K562 (cell line): ENCODE data around the gene CSF2. TPM values are rescaled to one million over a fixed set of nuclear protein-coding genes. Genes with fewer than 3 reads are reported as not detected.

Experiments used
- BRD9 ChIP-seq: fragments of 450-650 bp; IDR thresholded peaks from 2 replicates; pipeline ENCODE4 v1.6.1; 2018; ENCODE audit warnings: low read depth; ENCODE audit not compliant: partially characterized antibody
- CBX2 ChIP-seq: fragments of 200-600 bp; sonication (generic); IDR thresholded peaks from one replicate; pipeline ENCODE4 v1.6.1; 2012; ENCODE audit warnings: mild to moderate bottlenecking, low read length, inconsistent platforms; ENCODE audit not compliant: insufficient read depth, poor library complexity, severe bottlenecking
- ELF2 ChIP-seq: fragments of 250-450 bp; sonication (Bioruptor Pico); IDR thresholded peaks from 2 replicates; pipeline ENCODE4 v1.5.0; 2021; ENCODE audit warnings: mild to moderate bottlenecking
- KDM1A ChIP-seq, 2 experiments: fragments of 450-650 bp; IDR thresholded peaks; 2 replicates each; pipeline ENCODE4 v1.6.1; 2016; ENCODE audit warnings: mild to moderate bottlenecking in 2 of 2
- KDM5B ChIP-seq: fragments of 200-600 bp; sonication (generic); IDR thresholded peaks from 2 replicates; pipeline ENCODE4 v1.6.1; 2012; ENCODE audit warnings: low read depth, mild to moderate bottlenecking, moderate library complexity, low read length, control low read depth, inconsistent platforms; ENCODE audit not compliant: insufficient replicate concordance
- NCOA2 ChIP-seq, 2 experiments: fragments of 450-650 bp; IDR thresholded peaks; 2 replicates each; pipeline ENCODE4 v1.6.1; 2018; ENCODE audit warnings: mild to moderate bottlenecking in 2 of 2, moderate library complexity in 1 of 2; ENCODE audit not compliant: partially characterized antibody in 2 of 2
- NFIX ChIP-seq: fragments of 250-450 bp; sonication (Bioruptor Pico); IDR thresholded peaks from 2 replicates; pipeline ENCODE4 v1.4.0; 2020; ENCODE audit warnings: low read depth, mild to moderate bottlenecking, moderate library complexity
- NFXL1 ChIP-seq: fragments of 450-650 bp; formaldehyde crosslinking; IDR thresholded peaks from 2 replicates; pipeline ENCODE4 v1.4.0; 2021; ENCODE audit warnings: mild to moderate bottlenecking
- POLR2AphosphoS2 ChIP-seq: IDR thresholded peaks from 2 replicates; pipeline ENCODE4 v1.6.1; 2012; ENCODE audit warnings: low read length, improper control_type of control experiment
- PRPF4 ChIP-seq: fragments of 200-400 bp; formaldehyde crosslinking; IDR thresholded peaks from one replicate; pipeline ENCODE4 v1.6.1; 2017; ENCODE audit warnings: low read length, low read depth, mild to moderate bottlenecking; ENCODE audit not compliant: insufficient read depth, poor library complexity, severe bottlenecking
- PYGO2 ChIP-seq: fragments of 450-650 bp; IDR thresholded peaks from 2 replicates; pipeline ENCODE4 v1.6.1; 2016; ENCODE audit warnings: mild to moderate bottlenecking, missing genetic modification characterization, moderate library complexity, missing compliant biosample characterization
- RB1 ChIP-seq: fragments of 450-650 bp; IDR thresholded peaks from 2 replicates; pipeline ENCODE4 v1.6.1; 2017; ENCODE audit warnings: low read depth, mild to moderate bottlenecking
- RBBP5 ChIP-seq: fragments of 200-600 bp; sonication (generic); IDR thresholded peaks from 2 replicates; pipeline ENCODE4 v1.6.1; 2012; ENCODE audit warnings: borderline replicate concordance, mild to moderate bottlenecking, low read length, control low read depth, inconsistent platforms; ENCODE audit not compliant: insufficient read depth, poor library complexity, severe bottlenecking
- RBM34 ChIP-seq: fragments of 200-400 bp; formaldehyde crosslinking; IDR thresholded peaks from 2 replicates; pipeline ENCODE4 v1.6.1; 2018; ENCODE audit warnings: low read length, borderline replicate concordance; ENCODE audit not compliant: insufficient read depth
- SIN3B ChIP-seq: fragments of 450-650 bp; IDR thresholded peaks from 2 replicates; pipeline ENCODE4 v1.6.1; 2017; ENCODE audit warnings: low read depth, mild to moderate bottlenecking, moderate library complexity
- SMAD4 ChIP-seq: fragments of 250-450 bp; sonication (Bioruptor Pico); conservative IDR thresholded peaks from 2 replicates; pipeline ENCODE4 v1.8.0; 2021; ENCODE audit warnings: inconsistent platforms, mild to moderate bottlenecking, moderate library complexity
- SRSF3 ChIP-seq: fragments of 200-400 bp; formaldehyde crosslinking; IDR thresholded peaks from 2 replicates; pipeline ENCODE4 v1.6.1; 2016; ENCODE audit warnings: mild to moderate bottlenecking, low read length, moderate library complexity; ENCODE audit not compliant: insufficient read depth
- STAG1 ChIP-seq: sonication (generic); formaldehyde crosslinking; IDR thresholded peaks from 2 replicates; pipeline ENCODE4 v1.5.0; 2020; ENCODE audit warnings: missing genetic modification reagents, borderline replicate concordance
- XRCC5 ChIP-seq: fragments of 200-400 bp; formaldehyde crosslinking; IDR thresholded peaks from 2 replicates; pipeline ENCODE4 v1.6.1; 2017; ENCODE audit warnings: low read depth, mild to moderate bottlenecking, low read length
- ZNF146 ChIP-seq: IDR thresholded peaks from one replicate; pipeline ENCODE4 v1.6.1; 2018; ENCODE audit warnings: missing compliant biosample characterization; ENCODE audit not compliant: unreplicated experiment
- ZNF165 ChIP-seq: fragments of 250-450 bp; sonication (Bioruptor Pico); IDR thresholded peaks from 2 replicates; pipeline ENCODE4 v1.4.0; 2020; ENCODE audit warnings: borderline replicate concordance
- ZNF316 ChIP-seq: fragments of 450-650 bp; IDR thresholded peaks from 2 replicates; pipeline ENCODE4 v1.6.1; 2016
- polyA plus RNA-seq, 8 experiments: library from polyadenylated mRNA; depleted of rRNA in 4 of 8; stranded (reverse) in 5 of 8; unstranded in 3 of 8; fragments of >200 nt; fragmentation: Nextera tagmentation in 2 of 8; fragmentation: Illumina TruSeq in 1 of 8; extraction: Ambion mirVana in 2 of 8; extraction: Trizol in 1 of 8; gene quantifications; 2 replicates each; pipeline versions ENCODE4 v1.2.1 to v1.2.3, GENCODE V29; 2011 to 2014; ENCODE audit warnings: inconsistent platforms in 1 of 8, missing spikeins in 1 of 8
- total RNA-seq, 7 experiments: library from RNA; depleted of rRNA in 6 of 7; stranded (reverse); fragments of >200 nt in 6 of 7; fragmentation: Illumina TruSeq in 2 of 7; extraction: Trizol in 2 of 7; gene quantifications; 2 replicates each; pipeline versions ENCODE4 v1.2.1 to v1.2.3, GENCODE V29; 2011 to 2021; ENCODE audit warnings: low replicate concordance in 1 of 7
- TF ChIP-seq, protein P1 (sequence below): sonication (generic); formaldehyde crosslinking; IDR thresholded peaks from 2 replicates; pipeline ENCODE4 v1.9.0; 2022; ENCODE audit warnings: mild to moderate bottlenecking, missing genetic modification reagents
- TF ChIP-seq, protein P2 (sequence below), 2 experiments: fragments of 450-650 bp; IDR thresholded peaks; 2 replicates each; pipeline ENCODE4 v1.6.1; 2016

CSF2 gene
- total and polyA plus RNA-seq, 9 of the 15 experiments (the other 6 are each of a cell fraction or from before 2014, with no cell fraction given), result 0.25 to 0.29 TPM; not detected in 7

GRCh38 chr5:132074772-132075718 is 1.5 kb downstream of the CSF2 start (continued):
- TF ChIP-seq SMAD4 (CRISPR knock-in tag), result 0 out of 2 replicates have a peak, but pooled peaks have one; percentile 39
- TF ChIP-seq ZNF146 (CRISPR knock-in tag), result no peak
- TF ChIP-seq BRD9, result no peak
- no peak for TF ChIP-seq SRSF3
- TF ChIP-seq NFXL1 (CRISPR knock-in tag), result no peak
- no peak for TF ChIP-seq ZNF316
- no peak for TF ChIP-seq STAG1 (CRISPR knock-in tag)
- no peak for TF ChIP-seq RB1
- TF ChIP-seq, protein P1, sequence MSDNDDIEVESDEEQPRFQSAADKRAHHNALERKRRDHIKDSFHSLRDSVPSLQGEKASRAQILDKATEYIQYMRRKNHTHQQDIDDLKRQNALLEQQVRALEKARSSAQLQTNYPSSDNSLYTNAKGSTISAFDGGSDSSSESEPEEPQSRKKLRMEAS (CRISPR knock-in tag), result peak; percentile 68
- TF ChIP-seq NFIX (CRISPR knock-in tag), result no peak
- no peak for TF ChIP-seq POLR2AphosphoS2
- TF ChIP-seq ELF2 (CRISPR knock-in tag), result no peak
- no peak for TF ChIP-seq SIN3B
- no peak for TF ChIP-seq KDM5B
- no peak for TF ChIP-seq RBBP5
- TF ChIP-seq KDM1A (IDR thresholded peaks at IDR 0.05), result no peak
- TF ChIP-seq PRPF4, result no peak
- no peak for TF ChIP-seq PYGO2
- no peak for TF ChIP-seq NCOA2 (IDR thresholded peaks at IDR 0.05; ENCODE audit: partially characterized antibody in 2 of 2)
- TF ChIP-seq CBX2, result no peak
- TF ChIP-seq, protein P2, sequence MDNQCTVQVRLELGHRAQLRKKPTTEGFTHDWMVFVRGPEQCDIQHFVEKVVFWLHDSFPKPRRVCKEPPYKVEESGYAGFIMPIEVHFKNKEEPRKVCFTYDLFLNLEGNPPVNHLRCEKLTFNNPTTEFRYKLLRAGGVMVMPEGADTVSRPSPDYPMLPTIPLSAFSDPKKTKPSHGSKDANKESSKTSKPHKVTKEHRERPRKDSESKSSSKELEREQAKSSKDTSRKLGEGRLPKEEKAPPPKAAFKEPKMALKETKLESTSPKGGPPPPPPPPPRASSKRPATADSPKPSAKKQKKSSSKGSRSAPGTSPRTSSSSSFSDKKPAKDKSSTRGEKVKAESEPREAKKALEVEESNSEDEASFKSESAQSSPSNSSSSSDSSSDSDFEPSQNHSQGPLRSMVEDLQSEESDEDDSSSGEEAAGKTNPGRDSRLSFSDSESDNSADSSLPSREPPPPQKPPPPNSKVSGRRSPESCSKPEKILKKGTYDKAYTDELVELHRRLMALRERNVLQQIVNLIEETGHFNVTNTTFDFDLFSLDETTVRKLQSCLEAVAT (IDR thresholded peaks at IDR 0.05), result no peak
- no peak for TF ChIP-seq XRCC5
- TF ChIP-seq RBM34, result no peak
- TF ChIP-seq ZNF165 (CRISPR knock-in tag), result no peak
